Ureter (tissue), 1 donor: ENCODE data around the gene KRT37. TPM values are rescaled to one million over a fixed set of nuclear protein-coding genes. Genes with fewer than 3 reads are reported as not detected.

Experiments
- total RNA-seq: library from RNA; stranded (reverse); gene quantifications from one replicate; pipeline ENCODE4 v1.2.4, GENCODE V29; 2023
- donor health status: DM: yes; HTN: yes; CAD: no.

The KRT37 gene
- total RNA-seq, 1 donor from 2014 or later = not detected

Other genes starting within 250 kb of the KRT37 start
- gene KRTAP4-2, start 246.4 kb downstream of the KRT37 start, total RNA-seq = not detected
- not detected for gene KRTAP4-1, start 239.7 kb downstream of the KRT37 start, total RNA-seq
- gene KRTAP9-1, start 234.7 kb downstream of the KRT37 start, total RNA-seq = not detected
- gene KRTAP9-2, start 197.9 kb downstream of the KRT37 start, total RNA-seq = not detected
- gene KRTAP9-3, start 192.1 kb downstream of the KRT37 start, total RNA-seq = not detected
- gene KRTAP9-8, start 186.6 kb downstream of the KRT37 start, total RNA-seq = not detected
- not detected for gene KRTAP9-4, start 174.9 kb downstream of the KRT37 start, total RNA-seq
- not detected for gene KRTAP9-9, start 169.2 kb downstream of the KRT37 start, total RNA-seq
- gene KRTAP9-6, start 159.2 kb downstream of the KRT37 start, total RNA-seq = not detected
- not detected for gene KRTAP9-7, start 148.9 kb downstream of the KRT37 start, total RNA-seq
- gene KRTAP29-1, start 121.7 kb downstream of the KRT37 start, total RNA-seq = not detected
- gene KRTAP16-1, start 115.3 kb downstream of the KRT37 start, total RNA-seq = not detected
- not detected for gene KRTAP17-1, start 108.9 kb downstream of the KRT37 start, total RNA-seq
- not detected for gene KRT33A, start 73.8 kb downstream of the KRT37 start, total RNA-seq
- not detected for gene KRT33B, start 54.8 kb downstream of the KRT37 start, total RNA-seq
- not detected for gene KRT34, start 42.3 kb downstream of the KRT37 start, total RNA-seq
- gene KRT31, start 27.0 kb downstream of the KRT37 start, total RNA-seq = not detected
- gene KRT38, start 16.4 kb upstream of the KRT37 start, total RNA-seq = not detected
- gene KRT32, start 42.8 kb upstream of the KRT37 start, total RNA-seq = not detected
- not detected for gene KRT35, start 56.6 kb upstream of the KRT37 start, total RNA-seq
- gene KRT36, start 65.3 kb upstream of the KRT37 start, total RNA-seq = not detected
- 2,358 TPM for gene KRT13, start 81.0 kb upstream of the KRT37 start, total RNA-seq
- 147 TPM for gene KRT15, start 94.3 kb upstream of the KRT37 start, total RNA-seq
- gene KRT19, start 103.7 kb upstream of the KRT37 start, total RNA-seq = 2,124 TPM
- not detected for gene KRT9, start 147.5 kb upstream of the KRT37 start, total RNA-seq
- gene KRT14, start 162.3 kb upstream of the KRT37 start, total RNA-seq = 0.52 TPM
- 0.73 TPM for gene KRT16, start 188.2 kb upstream of the KRT37 start, total RNA-seq
- 223 TPM for gene KRT17, start 200.0 kb upstream of the KRT37 start, total RNA-seq